Anterior cingulate cortex (tissue), 58 donors: ENCODE results near the gene TSPAN4.
A peak's percentile ranks its signal among the peaks of the same experiment; 100 is the strongest.

ENCODE experiments used
- DNase-seq, 58 donors: peaks; one replicate each; lab custom pipeline; 2025; lab: John Stamatoyannopoulos, UW

Gene TSPAN4

DNA sequence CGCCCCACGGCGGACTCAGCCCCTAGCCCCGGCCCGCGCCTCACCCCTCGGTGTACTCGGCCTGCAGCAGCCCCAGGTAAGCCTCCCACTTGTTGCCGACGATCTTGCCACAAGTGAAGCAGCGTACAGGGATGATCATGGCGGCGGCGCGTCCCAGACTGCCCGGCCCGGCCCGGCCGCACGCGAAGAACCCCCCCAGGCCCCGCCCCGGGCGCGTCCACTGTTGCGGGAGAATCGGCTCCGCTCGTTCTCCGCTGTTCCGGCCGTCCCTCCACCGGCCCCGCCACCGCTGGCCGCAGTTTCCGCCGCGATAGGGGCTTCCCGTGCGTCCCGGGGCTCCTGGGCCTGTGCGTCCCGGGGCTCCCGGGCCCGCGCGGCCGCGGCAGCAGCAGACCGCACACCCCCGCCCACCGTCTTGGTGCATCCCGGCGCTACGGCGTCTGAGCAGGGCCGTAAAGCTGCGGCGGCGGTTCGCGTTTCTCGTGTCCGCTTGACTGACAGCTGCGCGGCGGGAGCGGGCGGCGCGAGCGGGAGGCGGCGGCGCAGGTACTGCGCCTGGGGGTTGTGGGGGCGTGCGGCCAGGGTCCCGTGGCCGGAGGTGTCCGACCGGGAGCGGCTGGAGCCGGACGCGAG, at the start of gene TSPAN4, which contains the start of gene POLR2L:
Gene TSPAN4 (plus strand): TSS at position 483 of the 633 bp plus-strand sequence. CDS start 7,453 bp downstream, outside the sequence.
Gene POLR2L (minus strand): TSS at position 160 of the 633 bp plus-strand sequence. CDS start 21 bp downstream, at position 139.
- peak in 57 of 58 donors; percentile 53 to 94 (median 83) for DNase-seq

GRCh38 chr11:792873-793272, 49.8 kb upstream of the TSPAN4 start:
- DNase-seq, result no peak

GRCh38 chr11:793556-793955, 49.1 kb upstream of the TSPAN4 start:
- no peak for DNase-seq

- DNase-seq, result peak in 3 of 58 donors; percentile 16 to 38 (median 16)
These were observed 48.5 kb upstream of the TSPAN4 start for GRCh38 chr11:794013-794765.

DNA sequence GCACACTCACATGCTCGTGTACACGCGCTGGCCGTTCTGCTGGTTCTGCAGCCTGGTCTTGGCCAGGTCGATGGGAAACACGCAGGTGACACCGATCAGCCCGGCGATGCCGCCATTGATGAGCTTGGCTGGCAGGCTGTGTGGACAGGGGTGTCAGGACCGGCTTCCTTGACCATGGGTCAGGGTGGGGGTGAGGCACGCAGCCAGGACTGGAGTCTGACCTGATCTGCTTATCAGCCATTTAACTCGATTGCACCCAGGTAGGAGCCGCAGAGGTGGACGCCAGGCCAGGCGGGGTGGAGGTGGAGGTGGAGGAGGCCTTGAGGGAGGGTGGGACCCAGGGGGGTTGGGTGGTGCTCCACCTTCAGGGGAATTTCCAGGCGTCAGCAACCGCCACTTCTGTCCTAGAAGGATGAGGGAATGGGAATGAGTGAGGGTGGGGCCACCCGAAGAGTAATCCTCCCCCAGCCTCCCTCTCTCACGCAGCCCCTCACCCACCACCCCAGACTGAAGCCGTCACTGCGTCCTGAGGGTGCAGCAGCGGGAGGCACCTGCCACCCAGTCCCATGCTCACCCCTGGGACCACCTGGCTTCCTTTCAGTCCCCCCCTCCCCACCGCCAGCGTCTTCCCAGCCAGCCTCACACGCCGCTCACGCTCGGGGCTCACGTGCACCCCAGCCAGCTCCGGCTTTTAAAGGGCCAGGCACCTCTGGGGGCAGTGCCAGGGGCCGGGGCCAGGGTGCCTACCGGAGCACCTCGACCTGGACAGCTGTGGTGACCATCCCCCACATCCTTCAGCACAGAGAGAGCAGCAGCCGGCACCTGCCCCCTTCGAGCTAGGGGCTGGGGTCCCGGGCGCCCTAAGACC, 47.7 kb upstream of the TSPAN4 start:
- peak in 15 of 58 donors; percentile 13 to 57 (median 45) for DNase-seq

DNA sequence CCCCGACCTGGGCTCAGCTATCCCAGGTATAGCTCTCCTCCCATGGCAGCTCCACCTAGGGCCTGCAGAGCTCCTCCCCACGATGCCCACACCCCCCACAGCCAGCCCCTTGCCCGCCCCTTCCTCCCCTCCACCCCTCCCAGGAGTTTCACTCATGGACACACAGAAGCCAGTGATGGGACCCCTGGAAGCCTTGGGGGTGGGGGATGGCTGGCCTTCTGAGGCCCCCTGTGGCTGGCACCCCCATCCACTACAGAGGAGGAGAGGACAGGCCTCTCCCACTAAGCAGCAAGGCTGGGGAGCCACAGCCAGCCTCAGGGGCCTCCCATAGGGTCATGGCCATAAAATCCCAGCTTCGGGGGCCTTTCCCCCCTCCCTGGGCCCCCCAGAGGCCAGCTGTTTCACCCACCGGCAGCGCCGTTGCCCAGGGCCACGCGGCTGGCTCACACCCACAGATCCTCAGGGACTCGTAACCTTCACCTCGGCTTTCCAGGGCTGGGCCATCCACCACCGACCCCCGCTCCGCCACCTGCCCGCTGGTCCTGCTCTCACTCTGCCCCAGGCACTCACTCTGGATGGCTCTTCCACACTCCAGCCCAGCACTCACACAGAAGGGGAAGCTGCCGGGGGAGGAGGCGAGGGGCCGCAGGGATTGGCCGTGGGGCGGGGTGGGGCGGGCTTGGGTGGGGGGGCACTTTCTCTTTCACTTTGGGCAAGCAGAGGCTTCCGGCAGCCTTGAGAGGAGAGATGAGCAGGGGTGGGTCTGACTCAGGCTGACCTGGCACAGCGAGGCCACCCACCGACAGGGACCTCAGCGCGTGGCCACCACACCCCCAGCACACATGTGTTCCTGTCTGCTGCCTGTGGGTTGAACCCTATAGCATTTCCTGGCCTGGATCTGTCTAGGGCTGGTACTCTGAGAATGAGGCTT, 46.8 kb upstream of the TSPAN4 start:
- peak in 39 of 58 donors; percentile 25 to 71 (median 50) for DNase-seq

GRCh38 chr11:796565-797295, 45.9 kb upstream of the TSPAN4 start:
- no peak for DNase-seq

DNA sequence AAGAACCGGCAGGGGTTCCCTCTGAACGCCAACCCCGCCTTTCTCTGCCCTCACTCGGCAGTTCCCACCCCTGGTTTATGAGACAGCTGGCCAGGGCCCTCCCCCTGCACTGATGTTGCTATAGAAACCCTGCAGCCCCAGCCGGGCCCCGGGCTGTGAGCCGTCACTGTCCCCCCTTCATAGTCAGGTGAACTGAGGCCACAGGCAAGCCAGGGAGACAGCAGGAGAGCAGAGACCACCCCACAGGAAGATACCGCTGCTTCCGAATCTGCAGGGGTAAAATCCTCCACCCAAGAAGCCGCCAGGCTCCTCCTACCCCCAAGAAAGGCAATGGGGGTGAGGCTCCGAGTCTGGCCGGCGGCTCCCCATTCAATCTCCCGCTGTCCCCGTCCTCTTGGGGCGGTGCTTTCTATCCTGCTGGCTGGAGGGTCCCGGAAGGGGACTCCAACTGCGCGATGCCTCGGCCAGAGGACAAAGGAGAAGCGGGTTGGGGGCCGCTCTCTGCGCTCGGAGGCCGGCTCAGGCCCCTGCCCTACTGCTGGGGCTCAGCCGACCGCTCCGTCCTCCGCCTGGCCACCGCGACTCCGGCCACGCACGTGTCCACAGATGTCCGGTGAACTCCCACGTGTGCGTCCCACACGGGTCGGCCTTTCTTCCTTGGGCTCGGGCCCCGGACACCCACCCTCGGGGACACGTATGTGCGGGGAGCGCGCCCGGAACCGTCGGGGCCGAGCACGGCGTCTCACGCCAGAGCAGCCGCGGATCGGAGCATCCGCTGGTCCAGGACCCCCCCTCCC, 45.2 kb upstream of the TSPAN4 start:
- DNase-seq, result peak in 55 of 58 donors; percentile 19 to 91 (median 76)

DNA sequence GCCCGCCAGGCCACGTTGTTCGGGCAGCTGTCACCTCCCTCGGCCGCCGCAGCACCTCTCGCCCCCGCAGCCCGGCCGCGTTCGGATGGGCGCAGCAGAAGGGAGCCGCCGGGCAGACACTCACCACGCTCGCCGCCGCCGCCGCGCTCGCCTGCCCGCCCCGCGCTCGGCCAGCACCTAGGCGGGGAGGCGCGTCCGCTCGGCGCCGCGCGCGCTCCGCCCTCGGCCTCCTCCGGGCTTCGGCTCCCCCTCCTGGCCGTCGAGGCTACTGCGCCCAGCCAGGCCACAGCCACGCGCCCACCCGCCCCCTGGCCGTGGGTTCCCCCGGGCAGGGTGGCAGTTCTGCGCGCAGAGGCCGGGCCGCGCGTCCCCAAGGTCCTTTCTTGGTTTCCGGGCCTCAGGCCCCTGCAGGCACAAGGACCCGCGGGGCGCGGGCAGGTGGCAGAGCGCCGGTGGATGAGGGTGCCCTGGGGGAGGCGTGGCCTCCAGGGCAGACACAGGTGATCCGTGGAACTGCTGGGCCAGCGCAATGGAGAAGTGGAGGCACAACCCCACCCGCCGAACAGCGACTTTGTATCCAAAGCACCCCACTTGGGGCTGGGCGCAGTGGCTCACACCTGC, 44.4 kb upstream of the TSPAN4 start, which contains the start of gene SLC25A22:
Gene SLC25A22 (minus strand): TSS at position 189 of the 621 bp plus-strand sequence. CDS start 3,275 bp downstream, outside the sequence.
- peak in 52 of 58 donors; percentile 36 to 85 (median 72) for DNase-seq

- DNase-seq, result no peak
These were observed 42.9 kb upstream of the TSPAN4 start for GRCh38 chr11:799641-800316.

DNA sequence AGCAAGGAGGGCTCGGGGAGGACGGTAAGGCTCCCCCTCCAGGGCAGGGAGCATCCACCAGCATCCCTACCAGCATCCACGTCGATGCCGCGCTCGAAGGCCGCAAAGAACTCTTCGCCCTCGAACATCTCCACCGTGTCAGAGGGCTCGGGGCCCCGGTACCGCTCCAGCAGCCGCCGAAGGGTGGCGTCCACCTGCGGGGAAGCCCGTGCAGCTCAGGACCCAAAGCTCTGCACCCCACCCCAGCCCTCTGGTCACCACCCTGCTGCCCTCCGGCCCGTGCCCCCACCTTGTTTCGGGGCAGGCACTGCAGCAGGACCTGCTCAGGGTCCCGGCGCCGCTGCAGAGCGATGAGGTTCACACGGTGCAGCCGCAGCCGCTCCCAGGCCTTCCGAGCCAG, 42.2 kb upstream of the TSPAN4 start:
- DNase-seq, result no peak

DNA sequence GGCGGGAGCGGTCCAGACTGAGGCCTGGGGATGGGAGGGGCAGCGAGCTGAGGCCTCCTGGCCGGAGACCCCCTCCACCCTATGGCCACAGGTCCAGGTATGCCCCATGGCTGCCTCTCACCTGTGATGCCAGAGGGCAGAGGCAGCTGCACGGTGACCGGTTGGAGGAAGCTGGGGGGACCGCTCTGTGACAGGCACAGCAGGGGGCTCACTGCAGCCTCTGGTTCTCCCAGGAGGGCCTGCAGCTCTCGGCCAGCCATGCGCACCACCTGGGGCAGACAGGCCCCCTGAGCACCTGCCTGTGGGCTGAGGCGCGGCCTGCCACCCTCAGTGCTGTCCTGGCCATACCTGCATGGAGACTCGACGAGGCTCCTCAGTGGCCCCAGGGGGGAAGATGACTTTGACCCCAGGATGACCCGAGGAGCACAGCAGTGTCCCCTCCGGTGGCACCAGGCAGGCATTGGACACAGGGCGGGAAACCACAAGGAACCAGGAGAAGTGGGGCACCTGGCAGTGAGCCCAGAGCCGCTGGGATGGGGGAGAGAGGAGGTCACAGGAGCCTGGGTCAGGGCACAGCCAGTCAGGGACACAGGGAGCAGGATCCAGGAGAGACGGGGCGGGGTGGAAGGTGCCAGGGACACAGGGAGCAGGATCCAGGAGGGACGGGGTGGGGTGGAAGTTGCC, 41.4 kb upstream of the TSPAN4 start:
- DNase-seq, result no peak

DNA sequence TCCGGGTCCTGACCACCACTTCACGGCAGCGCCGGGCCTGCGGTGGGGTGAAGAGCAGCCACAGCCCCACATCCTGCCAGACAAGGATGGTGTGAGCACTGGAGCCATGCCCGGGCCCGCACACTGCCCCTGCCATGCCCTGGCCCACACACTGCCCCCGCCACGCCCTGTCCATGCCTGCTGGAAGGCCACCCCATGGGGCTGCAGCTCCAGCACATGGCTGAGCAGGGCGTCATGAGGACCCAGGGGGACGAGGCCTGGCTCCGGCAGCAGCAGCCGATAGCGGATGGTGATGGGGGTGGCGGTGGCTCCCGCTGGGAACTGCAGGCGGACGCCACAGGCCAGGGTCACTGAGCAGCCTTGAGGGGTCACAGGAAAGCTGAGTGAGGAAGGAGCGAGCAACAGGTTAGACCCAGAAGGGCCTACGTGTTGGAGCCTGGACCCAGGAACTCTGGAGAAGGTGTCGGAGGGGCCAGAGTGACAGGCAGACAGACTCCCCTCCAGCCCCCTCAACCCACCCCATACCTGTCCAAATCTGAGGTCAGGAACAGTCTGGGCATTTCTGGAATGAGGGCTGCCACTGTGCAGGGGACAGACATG, 40.5 kb upstream of the TSPAN4 start:
- DNase-seq, result no peak

- DNase-seq, result no peak
These were observed 39.8 kb upstream of the TSPAN4 start for GRCh38 chr11:802693-803466.

DNA sequence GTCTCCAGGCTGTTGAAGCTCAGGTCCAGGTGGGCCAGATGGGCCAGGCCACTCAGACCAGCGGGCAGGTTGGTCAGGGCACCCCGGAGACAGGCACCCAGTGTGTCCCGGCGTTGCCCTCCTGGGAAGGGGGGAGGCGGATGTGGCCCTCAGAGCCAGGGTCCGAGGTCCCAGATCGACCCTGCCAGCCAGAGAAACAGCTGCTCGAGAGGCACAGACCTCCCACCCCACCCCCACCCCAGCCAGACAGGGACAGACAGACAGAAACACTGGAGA, 39.2 kb upstream of the TSPAN4 start:
- DNase-seq, result no peak
